Keratinocyte (primary cell): ENCODE results near the gene RAI1.

Source experiments
- CTCF ChIP-seq, 3 experiments: IDR thresholded peaks in 1 of 3; conservative IDR thresholded peaks in 1 of 3; optimal IDR thresholded peaks in 1 of 3; 2 replicates in 2 of 3; 3 replicates in 1 of 3; pipeline versions ENCODE3 to v1.5.1; 2011; ENCODE audit warnings: low read length in 3 of 3, mild to moderate bottlenecking in 3 of 3, moderate library complexity in 2 of 3, control low read depth in 1 of 3, inconsistent platforms in 1 of 3; ENCODE audit not compliant: insufficient read depth in 2 of 3; ENCODE audit errors: extremely low read depth in 1 of 3
- EZH2 ChIP-seq: IDR thresholded peaks from one replicate; pipeline ENCODE4 v1.6.1; 2012; ENCODE audit warnings: inconsistent platforms, mild to moderate bottlenecking, low read length, moderate library complexity

DNA sequence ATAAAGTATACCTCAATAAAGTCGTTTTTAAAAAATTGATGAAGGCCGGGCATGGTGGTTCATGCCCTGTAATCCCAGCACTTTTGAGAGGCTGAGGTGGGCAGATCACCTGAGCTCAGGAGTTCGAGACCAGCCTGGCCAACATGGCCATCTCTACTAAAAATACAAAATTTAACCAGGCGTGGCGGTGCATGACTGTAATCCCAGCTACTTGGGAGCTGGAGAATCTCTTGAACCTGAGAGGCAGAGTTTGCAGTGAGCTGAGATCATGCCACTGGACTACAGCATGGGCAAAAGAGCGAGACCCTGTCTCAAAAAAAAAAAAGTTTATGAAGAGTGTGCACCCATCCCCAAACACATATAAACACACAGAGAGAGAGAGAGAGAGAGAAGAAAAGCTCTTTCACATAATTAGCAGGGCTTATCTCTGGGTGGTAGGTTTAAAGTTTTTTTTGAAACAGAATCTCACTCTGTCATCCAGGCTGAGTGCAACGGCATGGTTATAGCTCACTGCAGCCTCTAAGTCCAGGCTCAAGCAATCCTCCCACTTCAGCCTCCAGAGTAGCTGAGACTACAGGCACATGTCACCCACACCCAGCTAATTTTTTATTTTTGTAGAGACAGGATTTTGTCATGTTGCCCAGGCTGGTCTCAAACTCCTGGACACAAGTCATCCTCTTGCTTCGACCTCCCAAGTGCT lies 152.6 kb downstream of the RAI1 start:
- TF ChIP-seq CTCF (optimal IDR thresholded peaks at IDR 0.05 in 1 of 3, IDR thresholded peaks at IDR 0.05 in 1 of 3, conservative IDR thresholded peaks at IDR 0.05 in 1 of 3; ENCODE audit: extremely low read depth in 1 of 3, insufficient read depth in 2 of 3, low read length in 3 of 3) (no peak), EZH2 (no peak)
